Lung (tissue), 12 donors: ENCODE results near the gene ARID4B. TPM values are rescaled to one million over a fixed set of nuclear protein-coding genes. Genes with fewer than 3 reads are reported as not detected.
"Not testable (repeated sequence)": the region's sequence is repeated elsewhere in the genome, so short reads cannot be mapped to it uniquely, and the experiment has no call there.

Experiments used
- ATAC-seq: fragments of 200-7000 bp; cut with Tn5 transposase; one replicate; pipeline ENCODE4 v1.9.1; 2020; ENCODE audit warnings: moderate number of reproducible peaks; ENCODE audit not compliant: insufficient read depth, low FRiP score
- DNase-seq, 3 donors: peaks; one replicate each; pipeline ENCODE4 v3.0.0-alpha.2; 2013 to 2017
- H3K27ac ChIP-seq, 2 donors: one replicate each; pipeline ENCODE4 v1.5.1; 2013; ENCODE audit warnings: mild to moderate bottlenecking in 2 of 2, moderate library complexity in 2 of 2, control low read depth in 1 of 2, inconsistent platforms in 1 of 2, low read depth in 1 of 2, low read length in 1 of 2
- H3K27me3 ChIP-seq, 3 donors: one replicate each; pipeline ENCODE4 v1.5.1; 2013; ENCODE audit warnings: low read length in 2 of 3; ENCODE audit not compliant: control insufficient read depth in 3 of 3, insufficient read depth in 3 of 3
- H3K36me3 ChIP-seq, 4 donors: one replicate each; pipeline ENCODE4 v1.5.1; 2013; ENCODE audit warnings: low read length in 4 of 4, mild to moderate bottlenecking in 1 of 4, moderate library complexity in 1 of 4; ENCODE audit not compliant: control insufficient read depth in 4 of 4, insufficient read depth in 4 of 4
- H3K4me1 ChIP-seq, 5 donors: one replicate each; pipeline ENCODE4 v1.5.1; 2013; ENCODE audit warnings: low read length in 5 of 5, mild to moderate bottlenecking in 2 of 5, moderate library complexity in 1 of 5; ENCODE audit not compliant: control insufficient read depth in 5 of 5, insufficient read depth in 5 of 5
- H3K4me3 ChIP-seq: one replicate; pipeline ENCODE4 v1.5.1; 2013; ENCODE audit warnings: mild to moderate bottlenecking, control low read depth, moderate library complexity
- H3K9ac ChIP-seq, 2 donors: one replicate each; pipeline ENCODE4 v1.5.1; 2013; ENCODE audit warnings: low read length in 2 of 2, control low read depth in 1 of 2; ENCODE audit not compliant: insufficient read depth in 1 of 2
- H3K9me3 ChIP-seq, 4 donors: one replicate each; pipeline ENCODE4 v1.5.1; 2013; ENCODE audit warnings: low read length in 3 of 4, mild to moderate bottlenecking in 1 of 4, moderate library complexity in 1 of 4; ENCODE audit not compliant: control insufficient read depth in 4 of 4, insufficient read depth in 3 of 4
- WGBS, 2 donors: extraction: QIAGEN DNeasy Blood & Tissue Kit; methylation state at CpG; one replicate each; pipeline ENCODE4 v1.1.7; 2013; 5-methylcytosine and 5-hydroxymethylcytosine counted together
- polyA plus RNA-seq, 2 donors: library from polyadenylated mRNA; stranded (reverse); fragments of 200-250 nt; gene quantifications; one replicate each; pipeline ENCODE4 v1.2.1, GENCODE V29; 2013
- total RNA-seq, 2 donors: library from RNA; depleted of rRNA in 1 of 2; stranded (reverse); fragments of >200 nt in 1 of 2; gene quantifications; one replicate each; pipeline ENCODE4 v1.2.1, GENCODE V29; 2014 to 2021
- TF ChIP-seq, protein P1 (sequence below): IDR thresholded peaks from 2 replicates; pipeline ENCODE4 v1.5.1; 2012; ENCODE audit warnings: mild to moderate bottlenecking; ENCODE audit errors: control extremely low read depth, extremely low read depth
- donor health status: control.
- donor health status: control.
- donor health status: Bipolar disorder and iron deficiency.
- donor health status: healthy.
- donor health status: DM: yes; HTN: yes; CAD: no.

Gene ARID4B
- total and polyA plus RNA-seq, 4 donors = 15.8 to 99.7 (median 23.0) TPM

DNA sequence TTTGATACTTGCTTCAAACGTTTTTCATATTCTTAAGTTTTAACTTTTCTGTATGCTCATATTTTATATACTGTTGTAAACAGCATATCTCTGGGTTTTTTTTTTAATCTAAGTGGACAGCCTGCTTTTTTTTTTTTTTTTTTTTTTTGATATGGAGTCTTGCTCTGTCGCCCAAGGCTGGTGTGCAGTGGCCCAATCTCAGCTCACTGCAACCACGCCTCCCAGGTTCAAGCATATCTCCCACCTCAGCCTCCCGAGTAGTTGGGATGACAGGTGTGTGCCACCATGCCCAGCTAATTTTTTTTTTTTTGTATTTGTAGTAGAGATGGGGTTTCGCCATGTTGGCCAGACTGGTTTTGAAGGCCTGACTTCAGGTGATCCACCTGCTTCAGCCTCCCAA lies 40.4 kb upstream of the ARID4B start:
- DNase-seq (no peak), ATAC-seq (no peak)
- Histone ChIP-seq H3K27me3 (no peaks in the 10 kb centered on the region), H3K36me3 (peaks cover 0 to 3% (median 0%) of the 10 kb centered on the region in 4 donors), H3K9me3 (no peaks in the 10 kb centered on the region), H3K27ac (no peak overlapping the region), H3K9ac (no peak overlapping the region), H3K4me1 (peaks cover 0 to 2% (median 0%) of the 10 kb centered on the region in 5 donors), H3K4me3 (no peak overlapping the region)
- 80 to 85% methylated on average over 5 of the region's 5 CpGs for WGBS, 2 donors
- TF ChIP-seq, protein P1, sequence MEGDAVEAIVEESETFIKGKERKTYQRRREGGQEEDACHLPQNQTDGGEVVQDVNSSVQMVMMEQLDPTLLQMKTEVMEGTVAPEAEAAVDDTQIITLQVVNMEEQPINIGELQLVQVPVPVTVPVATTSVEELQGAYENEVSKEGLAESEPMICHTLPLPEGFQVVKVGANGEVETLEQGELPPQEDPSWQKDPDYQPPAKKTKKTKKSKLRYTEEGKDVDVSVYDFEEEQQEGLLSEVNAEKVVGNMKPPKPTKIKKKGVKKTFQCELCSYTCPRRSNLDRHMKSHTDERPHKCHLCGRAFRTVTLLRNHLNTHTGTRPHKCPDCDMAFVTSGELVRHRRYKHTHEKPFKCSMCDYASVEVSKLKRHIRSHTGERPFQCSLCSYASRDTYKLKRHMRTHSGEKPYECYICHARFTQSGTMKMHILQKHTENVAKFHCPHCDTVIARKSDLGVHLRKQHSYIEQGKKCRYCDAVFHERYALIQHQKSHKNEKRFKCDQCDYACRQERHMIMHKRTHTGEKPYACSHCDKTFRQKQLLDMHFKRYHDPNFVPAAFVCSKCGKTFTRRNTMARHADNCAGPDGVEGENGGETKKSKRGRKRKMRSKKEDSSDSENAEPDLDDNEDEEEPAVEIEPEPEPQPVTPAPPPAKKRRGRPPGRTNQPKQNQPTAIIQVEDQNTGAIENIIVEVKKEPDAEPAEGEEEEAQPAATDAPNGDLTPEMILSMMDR = no peak

DNA sequence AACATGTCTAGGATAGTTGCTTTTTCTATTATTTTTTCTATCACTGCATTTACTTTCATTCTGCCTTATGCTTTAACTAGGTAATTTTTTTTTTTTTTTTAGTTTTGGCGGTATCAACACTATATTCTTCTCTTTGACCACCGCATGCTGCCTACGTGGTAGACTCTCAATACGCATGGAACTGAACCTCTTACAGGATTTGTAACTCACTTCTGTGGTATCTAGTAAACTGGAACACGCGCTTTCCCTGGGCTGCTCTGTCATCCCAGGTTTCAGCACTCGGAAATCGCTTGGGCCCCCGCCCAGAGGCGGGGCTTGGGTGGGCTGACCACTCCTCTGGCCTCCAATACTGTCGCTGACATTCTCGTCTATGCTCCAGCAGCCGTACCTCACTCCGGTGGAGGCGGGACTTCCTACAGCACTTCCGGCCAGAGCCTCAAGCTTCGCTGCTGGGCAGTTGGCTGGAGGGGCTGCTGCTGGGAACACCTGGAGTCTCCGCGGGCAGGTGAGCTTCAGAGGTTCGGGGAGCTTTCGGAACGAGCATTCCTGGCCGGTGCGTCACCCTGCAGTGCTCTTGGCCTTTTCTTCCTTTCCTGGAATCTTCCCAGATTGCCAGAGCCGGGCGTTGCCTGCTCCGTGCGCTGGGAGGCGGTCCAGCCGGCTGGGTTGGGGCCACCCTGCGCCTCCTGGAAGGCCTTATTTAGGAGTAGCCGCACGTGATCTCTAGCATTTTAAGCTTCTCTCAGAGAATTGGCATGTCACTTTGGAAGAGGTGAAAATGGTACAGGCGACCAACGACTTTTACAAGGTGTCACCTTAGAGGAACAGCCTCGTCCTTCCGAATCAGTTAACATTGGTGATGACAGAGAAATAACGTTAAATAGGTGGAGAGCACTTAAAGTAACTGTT lies 39.3 kb upstream of the ARID4B start, which contains the start of gene TBCE:
TSS of gene TBCE (plus strand) at position 428 of the 909 bp plus-strand sequence. CDS start 12,623 bp downstream, outside the sequence.
- Histone ChIP-seq H3K36me3 (peaks cover 0 to 3% (median 0%) of the 10 kb centered on the region in 4 donors), H3K27ac (peak within 1 kb of the TSS; percentile 65 to 80), H3K9me3 (no peaks in the 10 kb centered on the region), H3K9ac (peak within 1 kb of the TSS; percentile 73 to 91), H3K4me1 (peaks cover 0 to 2% (median 0%) of the 10 kb centered on the region in 5 donors), H3K4me3 (peak within 1 kb of the TSS; percentile 49), H3K27me3 (no peaks in the 10 kb centered on the region)
- TF ChIP-seq, protein P1 = no peak
- ATAC-seq (peak; percentile 100), DNase-seq (peak; percentile 97 to 99 (median 98))
- 0% methylated on average over 38 of the region's 38 CpGs for WGBS, 2 donors

DNA sequence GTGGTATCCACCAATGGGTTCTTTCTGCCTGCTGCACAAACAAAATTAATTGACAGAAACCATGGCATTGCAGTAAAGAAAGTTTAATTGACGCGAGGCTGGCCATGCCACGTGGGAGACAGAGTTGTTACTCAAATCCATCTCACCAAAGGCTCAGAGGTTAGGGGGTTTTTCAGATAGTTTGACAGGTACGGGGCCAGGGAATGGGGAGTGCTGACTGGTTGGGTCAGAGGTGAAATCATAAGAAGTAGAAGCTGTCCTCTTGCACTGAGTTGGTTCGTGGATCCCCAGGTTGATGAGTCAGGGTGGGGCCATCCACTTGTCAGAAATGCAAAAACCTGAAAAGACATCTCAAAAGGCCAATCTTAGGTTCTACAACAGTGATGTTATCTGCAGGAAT lies 38.3 kb upstream of the ARID4B start:
- peaks cover 0 to 3% (median 0%) of the 10 kb centered on the region in 4 donors for H3K36me3 ChIP-seq
- no peak for ATAC-seq
- 87 to 93% methylated on average over 5 of the region's 5 CpGs for WGBS, 2 donors
- no peak overlapping the region for H3K9ac ChIP-seq
- no peaks in the 10 kb centered on the region for H3K27me3 ChIP-seq
- no peaks in the 10 kb centered on the region for H3K9me3 ChIP-seq
- H3K27ac ChIP-seq = peak overlapping the region in 1 of 2 donors; percentile 10
- H3K4me1 ChIP-seq = peaks cover 0 to 2% (median 0%) of the 10 kb centered on the region in 5 donors
- TF ChIP-seq, protein P1 = no peak
- H3K4me3 ChIP-seq = no peak overlapping the region
- DNase-seq = no peak

DNA sequence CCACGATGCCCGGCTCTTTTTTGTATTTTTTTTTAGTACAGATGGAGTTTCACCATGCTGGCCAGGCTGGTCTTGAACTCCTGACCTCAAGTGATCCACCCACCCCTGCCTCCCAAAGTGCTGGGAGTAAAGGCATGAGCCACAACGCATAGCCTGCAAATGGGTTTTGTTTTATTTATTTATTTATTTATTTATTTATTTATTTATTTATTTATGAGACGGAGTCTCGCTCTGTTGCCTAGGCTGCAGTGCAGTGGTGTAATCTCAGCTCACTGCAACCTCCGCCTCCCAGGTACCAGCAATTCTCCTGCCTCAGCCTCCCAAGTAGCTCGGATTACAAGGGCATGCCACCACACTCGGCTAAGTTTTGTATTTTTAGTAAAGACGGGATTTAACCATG lies 36.2 kb upstream of the ARID4B start:
- H3K9ac ChIP-seq, H3K9me3 ChIP-seq, H3K27me3 ChIP-seq, H3K36me3 ChIP-seq, H3K4me3 ChIP-seq, H3K27ac ChIP-seq, H3K4me1 ChIP-seq, DNase-seq, ATAC-seq: not testable (repeated sequence)
- 97% methylated on average over 9 of the region's 9 CpGs for WGBS, 2 donors
